Measurements from ENCODE around the gene ANKEF1.

Gene ANKEF1

DNA sequence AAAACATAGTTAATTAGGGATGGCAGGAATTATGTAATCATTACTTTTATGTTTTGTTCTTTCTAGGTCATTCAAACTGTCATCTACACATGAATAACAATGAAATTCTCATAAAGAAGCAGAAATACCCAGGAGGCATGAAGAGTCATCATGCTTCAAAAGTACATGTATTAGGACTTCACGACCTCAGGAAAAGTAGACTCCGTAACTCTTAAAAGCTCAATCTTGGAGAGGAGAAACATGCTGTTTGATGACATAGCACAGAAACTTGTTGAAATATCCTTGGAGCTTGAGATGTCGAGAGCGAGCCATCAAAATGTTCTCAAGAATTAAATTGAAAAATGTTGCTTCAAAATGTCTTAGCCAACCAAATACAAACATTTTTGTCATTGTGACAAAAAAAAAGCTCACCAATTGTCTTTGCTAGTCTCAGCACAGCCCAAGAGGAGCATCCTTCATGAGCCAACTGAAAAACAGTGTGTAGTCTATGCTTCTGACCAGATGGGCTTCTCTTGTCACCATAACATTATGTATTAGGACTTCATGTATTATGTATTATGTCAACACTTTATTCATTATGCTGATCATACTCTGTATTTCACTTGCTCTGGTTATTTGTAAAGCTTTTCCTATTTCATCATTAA, 28.2 kb upstream of the ANKEF1 start:
- no peak overlapping the region for H3K9ac ChIP-seq (ENCODE audit: low read depth, low read length, poor library complexity, severe bottlenecking)
- H3K4me3 ChIP-seq (ENCODE audit: low read length, poor library complexity, severe bottlenecking): no peak overlapping the region
- H3K36me3 ChIP-seq (ENCODE audit: insufficient read depth, low read length): no peaks in the 10 kb centered on the region
- H3K79me2 ChIP-seq (ENCODE audit: insufficient read depth, low read length): no peaks in the 10 kb centered on the region
- H3K4me1 ChIP-seq (ENCODE audit: insufficient read depth, low read length, poor library complexity, severe bottlenecking): no peaks in the 10 kb centered on the region
- H3K9me3 ChIP-seq (ENCODE audit: insufficient read depth, low read depth, low read length): no peaks in the 10 kb centered on the region
- TF ChIP-seq EZH2phosphoT487 (IDR thresholded peaks at IDR 0.05; ENCODE audit: borderline replicate concordance): no peak
- TF ChIP-seq, protein P1, sequence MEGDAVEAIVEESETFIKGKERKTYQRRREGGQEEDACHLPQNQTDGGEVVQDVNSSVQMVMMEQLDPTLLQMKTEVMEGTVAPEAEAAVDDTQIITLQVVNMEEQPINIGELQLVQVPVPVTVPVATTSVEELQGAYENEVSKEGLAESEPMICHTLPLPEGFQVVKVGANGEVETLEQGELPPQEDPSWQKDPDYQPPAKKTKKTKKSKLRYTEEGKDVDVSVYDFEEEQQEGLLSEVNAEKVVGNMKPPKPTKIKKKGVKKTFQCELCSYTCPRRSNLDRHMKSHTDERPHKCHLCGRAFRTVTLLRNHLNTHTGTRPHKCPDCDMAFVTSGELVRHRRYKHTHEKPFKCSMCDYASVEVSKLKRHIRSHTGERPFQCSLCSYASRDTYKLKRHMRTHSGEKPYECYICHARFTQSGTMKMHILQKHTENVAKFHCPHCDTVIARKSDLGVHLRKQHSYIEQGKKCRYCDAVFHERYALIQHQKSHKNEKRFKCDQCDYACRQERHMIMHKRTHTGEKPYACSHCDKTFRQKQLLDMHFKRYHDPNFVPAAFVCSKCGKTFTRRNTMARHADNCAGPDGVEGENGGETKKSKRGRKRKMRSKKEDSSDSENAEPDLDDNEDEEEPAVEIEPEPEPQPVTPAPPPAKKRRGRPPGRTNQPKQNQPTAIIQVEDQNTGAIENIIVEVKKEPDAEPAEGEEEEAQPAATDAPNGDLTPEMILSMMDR (conservative IDR thresholded peaks at IDR 0.05; ENCODE audit: low read length): no peak
- no peaks in the 10 kb centered on the region for H3F3A ChIP-seq (ENCODE audit: low read depth)
- no peaks in the 10 kb centered on the region for H4K20me1 ChIP-seq (ENCODE audit: insufficient read depth, low read length, poor library complexity, severe bottlenecking)
- H3K27me3 ChIP-seq (ENCODE audit: insufficient read depth, low read length, poor library complexity, severe bottlenecking): no peaks in the 10 kb centered on the region
- H3K9me2 ChIP-seq (replicated peaks; ENCODE audit: low read depth, low read length): no peaks in the 10 kb centered on the region
- no peak overlapping the region for H3K4me2 ChIP-seq (ENCODE audit: low read depth, low read length, poor library complexity, severe bottlenecking)
- no peak overlapping the region for H2AFZ ChIP-seq (ENCODE audit: low read length)

- TF ChIP-seq EZH2phosphoT487 (IDR thresholded peaks at IDR 0.05; ENCODE audit: borderline replicate concordance): no peak
- TF ChIP-seq, protein P1 (conservative IDR thresholded peaks at IDR 0.05; ENCODE audit: low read length): no peak
- Histone ChIP-seq H3K9me2 (replicated peaks; ENCODE audit: low read depth, low read length) (no peaks in the 10 kb centered on the region), H3K27me3 (ENCODE audit: insufficient read depth, low read length, poor library complexity, severe bottlenecking) (no peaks in the 10 kb centered on the region), H3K36me3 (ENCODE audit: insufficient read depth, low read length) (no peaks in the 10 kb centered on the region), H3K4me1 (ENCODE audit: insufficient read depth, low read length, poor library complexity, severe bottlenecking) (no peaks in the 10 kb centered on the region), H3K9me3 (ENCODE audit: insufficient read depth, low read depth, low read length) (no peaks in the 10 kb centered on the region), H4K20me1 (ENCODE audit: insufficient read depth, low read length, poor library complexity, severe bottlenecking) (no peaks in the 10 kb centered on the region), H3K4me3 (ENCODE audit: low read length, poor library complexity, severe bottlenecking) (no peak overlapping the region), H3F3A (ENCODE audit: low read depth) (no peaks in the 10 kb centered on the region), H3K4me2 (ENCODE audit: low read depth, low read length, poor library complexity, severe bottlenecking) (no peak overlapping the region), H2AFZ (ENCODE audit: low read length) (no peak overlapping the region), H3K79me2 (ENCODE audit: insufficient read depth, low read length) (no peaks in the 10 kb centered on the region), H3K9ac (ENCODE audit: low read depth, low read length, poor library complexity, severe bottlenecking) (no peak overlapping the region)
Measured at GRCh38 chr20:10007158-10007557, 27.6 kb upstream of the ANKEF1 start.

DNA sequence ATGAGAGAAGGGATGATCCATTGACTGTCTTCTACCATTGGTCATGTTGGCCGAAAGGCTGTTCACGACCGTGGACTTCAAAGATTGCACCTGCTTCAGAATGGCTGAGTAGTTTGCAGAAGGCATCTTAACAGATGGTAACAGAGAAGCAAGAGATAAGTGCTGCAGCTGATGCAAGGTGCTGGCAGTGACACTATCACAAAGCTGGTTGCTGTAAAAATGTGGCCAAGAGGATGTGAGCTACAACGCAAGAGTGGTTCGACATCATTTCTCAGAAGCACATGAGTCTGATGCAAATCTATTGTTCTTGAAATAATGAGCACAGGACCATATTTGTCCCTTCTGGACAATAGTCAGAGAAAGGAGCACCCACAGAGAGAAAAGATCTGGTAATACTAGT, 27.0 kb upstream of the ANKEF1 start:
- Histone ChIP-seq H3K36me3 (ENCODE audit: insufficient read depth, low read length) (no peaks in the 10 kb centered on the region), H3K4me1 (ENCODE audit: insufficient read depth, low read length, poor library complexity, severe bottlenecking) (no peaks in the 10 kb centered on the region), H3K4me2 (ENCODE audit: low read depth, low read length, poor library complexity, severe bottlenecking) (no peak overlapping the region), H3K79me2 (ENCODE audit: insufficient read depth, low read length) (no peaks in the 10 kb centered on the region), H2AFZ (ENCODE audit: low read length) (no peak overlapping the region), H3K9me3 (ENCODE audit: insufficient read depth, low read depth, low read length) (no peaks in the 10 kb centered on the region), H3K9ac (ENCODE audit: low read depth, low read length, poor library complexity, severe bottlenecking) (no peak overlapping the region), H3F3A (ENCODE audit: low read depth) (no peaks in the 10 kb centered on the region), H3K27me3 (ENCODE audit: insufficient read depth, low read length, poor library complexity, severe bottlenecking) (no peaks in the 10 kb centered on the region), H3K9me2 (replicated peaks; ENCODE audit: low read depth, low read length) (no peaks in the 10 kb centered on the region), H3K4me3 (ENCODE audit: low read length, poor library complexity, severe bottlenecking) (no peak overlapping the region), H4K20me1 (ENCODE audit: insufficient read depth, low read length, poor library complexity, severe bottlenecking) (no peaks in the 10 kb centered on the region)
- no peak for TF ChIP-seq EZH2phosphoT487 (IDR thresholded peaks at IDR 0.05; ENCODE audit: borderline replicate concordance)
- TF ChIP-seq, protein P1 (conservative IDR thresholded peaks at IDR 0.05; ENCODE audit: low read length): no peak
